Breast epithelium (tissue), 3 donors: ENCODE data around the gene RNF130.

Experiments used
- POLR2A ChIP-seq: fragments of 450-650 bp; IDR thresholded peaks from one replicate; pipeline ENCODE4 v1.6.1; 2016; ENCODE audit warnings: antibody characterized with exemption, mild to moderate bottlenecking, moderate library complexity
- POLR2AphosphoS5 ChIP-seq, 3 donors: sonication (generic); formaldehyde crosslinking; IDR thresholded peaks; one replicate each; pipeline ENCODE4 v1.6.1; 2017; ENCODE audit warnings: antibody characterized with exemption in 3 of 3
- TF ChIP-seq, protein P1 (sequence below), 3 donors: fragments of 450-650 bp; IDR thresholded peaks; one replicate each; pipeline ENCODE4 v1.5.1; 2016 to 2017; ENCODE audit warnings: antibody characterized with exemption in 3 of 3, mild to moderate bottlenecking in 3 of 3, moderate library complexity in 3 of 3

GRCh38 chr5:179915406-179915935, 156.1 kb downstream of the RNF130 start:
- TF ChIP-seq POLR2A (no peak), POLR2AphosphoS5 (IDR thresholded peaks at IDR 0.05) (no peak)
- TF ChIP-seq, protein P1, sequence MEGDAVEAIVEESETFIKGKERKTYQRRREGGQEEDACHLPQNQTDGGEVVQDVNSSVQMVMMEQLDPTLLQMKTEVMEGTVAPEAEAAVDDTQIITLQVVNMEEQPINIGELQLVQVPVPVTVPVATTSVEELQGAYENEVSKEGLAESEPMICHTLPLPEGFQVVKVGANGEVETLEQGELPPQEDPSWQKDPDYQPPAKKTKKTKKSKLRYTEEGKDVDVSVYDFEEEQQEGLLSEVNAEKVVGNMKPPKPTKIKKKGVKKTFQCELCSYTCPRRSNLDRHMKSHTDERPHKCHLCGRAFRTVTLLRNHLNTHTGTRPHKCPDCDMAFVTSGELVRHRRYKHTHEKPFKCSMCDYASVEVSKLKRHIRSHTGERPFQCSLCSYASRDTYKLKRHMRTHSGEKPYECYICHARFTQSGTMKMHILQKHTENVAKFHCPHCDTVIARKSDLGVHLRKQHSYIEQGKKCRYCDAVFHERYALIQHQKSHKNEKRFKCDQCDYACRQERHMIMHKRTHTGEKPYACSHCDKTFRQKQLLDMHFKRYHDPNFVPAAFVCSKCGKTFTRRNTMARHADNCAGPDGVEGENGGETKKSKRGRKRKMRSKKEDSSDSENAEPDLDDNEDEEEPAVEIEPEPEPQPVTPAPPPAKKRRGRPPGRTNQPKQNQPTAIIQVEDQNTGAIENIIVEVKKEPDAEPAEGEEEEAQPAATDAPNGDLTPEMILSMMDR (IDR thresholded peaks at IDR 0.05): no peak
